Epidermal melanocyte (primary cell): Measurements from ENCODE around the gene KRT32.
"Not testable (repeated sequence)": the region's sequence is repeated elsewhere in the genome, so short reads cannot be mapped to it uniquely, and the experiment has no call there.

ENCODE experiments used
- DNase-seq: peaks from one replicate; pipeline ENCODE4 v3.0.0; 2011; ENCODE audit warnings: low spot score; ENCODE audit not compliant: insufficient read length

Gene KRT32

GRCh38 chr17:41464682-41465081 lies 2.5 kb downstream of the KRT32 start:
- no peak for DNase-seq

GRCh38 chr17:41464173-41464572 lies 3.0 kb downstream of the KRT32 start:
- no peak for DNase-seq

GRCh38 chr17:41463746-41464145 lies 3.4 kb downstream of the KRT32 start:
- no peak for DNase-seq

GRCh38 chr17:41462705-41463104 lies 4.5 kb downstream of the KRT32 start:
- DNase-seq: no peak

- no peak for DNase-seq
Measured at GRCh38 chr17:41457676-41458075, 9.5 kb downstream of the KRT32 start.

GRCh38 chr17:41456204-41456603 lies 11.0 kb downstream of the KRT32 start:
- no peak for DNase-seq

GRCh38 chr17:41455236-41455635 lies 11.9 kb downstream of the KRT32 start:
- DNase-seq: no peak

GRCh38 chr17:41453066-41453465 lies 14.1 kb downstream of the KRT32 start:
- DNase-seq: no peak

GRCh38 chr17:41452281-41452680 lies 14.9 kb downstream of the KRT32 start:
- no peak for DNase-seq

GRCh38 chr17:41451154-41451728 lies 15.9 kb downstream of the KRT32 start:
- no peak for DNase-seq

- no peak for DNase-seq
Measured at GRCh38 chr17:41449008-41449407, 18.2 kb downstream of the KRT32 start.

- DNase-seq: no peak
Measured at GRCh38 chr17:41448506-41448905, 18.7 kb downstream of the KRT32 start.

- DNase-seq: no peak
Measured at GRCh38 chr17:41446806-41447205, 20.4 kb downstream of the KRT32 start.

GRCh38 chr17:41444640-41445039 lies 22.5 kb downstream of the KRT32 start:
- DNase-seq: no peak

GRCh38 chr17:41444186-41444585 lies 23.0 kb downstream of the KRT32 start:
- DNase-seq: no peak

GRCh38 chr17:41442739-41443138 lies 24.4 kb downstream of the KRT32 start:
- no peak for DNase-seq

GRCh38 chr17:41440531-41441033 lies 26.6 kb downstream of the KRT32 start, which contains the start of gene KRT38:
Gene KRT38, minus strand, starts transcription at chr17:41440983. Its CDS starts 62 bp downstream, at chr17:41440921.
- DNase-seq: no peak

GRCh38 chr17:41439375-41439774 lies 27.8 kb downstream of the KRT32 start:
- DNase-seq: no peak

GRCh38 chr17:41437769-41438168 lies 29.4 kb downstream of the KRT32 start:
- no peak for DNase-seq

- no peak for DNase-seq
Measured at GRCh38 chr17:41437254-41437653, 29.9 kb downstream of the KRT32 start.

GRCh38 chr17:41434415-41434814 lies 32.8 kb downstream of the KRT32 start:
- no peak for DNase-seq

- DNase-seq: no peak
Measured at GRCh38 chr17:41434005-41434404, 33.2 kb downstream of the KRT32 start.

- DNase-seq: no peak
Measured at GRCh38 chr17:41433586-41433985, 33.6 kb downstream of the KRT32 start.

- DNase-seq: not testable (repeated sequence)
Measured at GRCh38 chr17:41430376-41430775, 36.8 kb downstream of the KRT32 start.
